Mucosa of descending colon (tissue), 3 donors: ENCODE results near the gene KRT74. TPM values are rescaled to one million over a fixed set of nuclear protein-coding genes. Genes with fewer than 3 reads are reported as not detected.

Experiments
- ATAC-seq: fragments of 200-7000 bp; cut with Tn5 transposase; one replicate; pipeline ENCODE4 v1.9.1; 2020; ENCODE audit warnings: mild to moderate bottlenecking, moderate library complexity
- DNase-seq, 3 donors: peaks; one replicate each; pipeline ENCODE4 v3.0.0-alpha.2; 2020
- H3K36me3 ChIP-seq: fragments of 200-600 bp; one replicate; pipeline ENCODE4 v1.8.0; 2021; ENCODE audit warnings: low read depth, mild to moderate bottlenecking
- H3K4me1 ChIP-seq: fragments of 200-600 bp; one replicate; pipeline ENCODE4 v1.8.0; 2021; ENCODE audit warnings: low read depth, mild to moderate bottlenecking
- H3K4me3 ChIP-seq: fragments of 200-600 bp; one replicate; pipeline ENCODE4 v1.8.0; 2021; ENCODE audit warnings: mild to moderate bottlenecking
- H3K9me3 ChIP-seq: fragments of 200-600 bp; one replicate; pipeline ENCODE4 v1.8.0; 2021; ENCODE audit warnings: mild to moderate bottlenecking
- CTCF ChIP-seq: fragments of 200-600 bp; IDR thresholded peaks from one replicate; pipeline ENCODE4 v1.8.0; 2022; ENCODE audit warnings: antibody characterized with exemption, mild to moderate bottlenecking
- intact Hi-C, 2 donors: fragments of 100-400 bp; cut with DNase I in 1 of 2; cut with micrococcal nuclease in 1 of 2; formaldehyde crosslinking; loops; one replicate each; pipeline versions ENCODE4 v1.11.0 to v1.11.1; 2022; cut with DNase I, micrococcal nuclease
- long read RNA-seq, 2 donors: library from polyadenylated mRNA; unstranded; transcript quantifications; one replicate each; pipeline ENCODE4 v2.0.0, GENCODE V29; 2019 to 2021
- total RNA-seq, 3 donors: library from RNA; stranded (reverse); fragmentation: NEBNext Ultra II Directional in 2 of 3; extraction: Animal tissue kit (Norgen Biotek cat#: 25700) in 2 of 3; gene quantifications; one replicate each; pipeline versions ENCODE4 v1.2.1 to v1.2.4, GENCODE V29; 2021 to 2023
- donor health status: DM: no; HTN: no; CAD: no; lungs with moderate emphysema.
- donor health status: DM: no; HTN: no; CAD: no.
- donor health status: DM: no; HTN: yes; CAD: no.

Gene KRT74
- not detected for total RNA-seq
- long read RNA-seq, donor 1, result 0 reads
- long read RNA-seq, donor 2, result 0 reads

- Histone ChIP-seq H3K36me3 (no peaks in the 10 kb centered on the region), H3K9me3 (no peaks in the 10 kb centered on the region), H3K4me3 (no peak within 1 kb of the TSS), H3K4me1 (no peaks in the 10 kb centered on the region)
- ATAC-seq, result no peak
- intact Hi-C loops, result no loop called here
- no peak for DNase-seq
- no peak for TF ChIP-seq CTCF
These were observed at the start of gene KRT74 for GRCh38 chr12:52573743-52574142. Gene KRT74 (minus strand): TSS chr12:52573843. CDS start chr12:52573777, 66 bp downstream.

- no peak for TF ChIP-seq CTCF
- ATAC-seq (no peak), DNase-seq (no peak)
- H3K36me3 ChIP-seq, result no peaks in the 10 kb centered on the region
- no peaks in the 10 kb centered on the region for H3K4me1 ChIP-seq
- intact Hi-C loops, result no loop called here
- H3K4me3 ChIP-seq, result no peak overlapping the region
- H3K9me3 ChIP-seq, result no peaks in the 10 kb centered on the region
These were observed 48.7 kb upstream of the KRT74 start for GRCh38 chr12:52622349-52622748.

GRCh38 chr12:52618866-52619265 lies 45.2 kb upstream of the KRT74 start:
- H3K9me3 ChIP-seq, result no peaks in the 10 kb centered on the region
- DNase-seq, result no peak
- ATAC-seq, result no peak
- no peak for TF ChIP-seq CTCF
- H3K4me3 ChIP-seq, result no peak overlapping the region
- no peaks in the 10 kb centered on the region for H3K4me1 ChIP-seq
- H3K36me3 ChIP-seq, result no peaks in the 10 kb centered on the region
- intact Hi-C loops, result no loop called here

- no peaks in the 10 kb centered on the region for H3K9me3 ChIP-seq
- no peak within 1 kb of the TSS for H3K4me3 ChIP-seq
- no peak for TF ChIP-seq CTCF
- DNase-seq (no peak), ATAC-seq (no peak)
- intact Hi-C loops, result no loop called here
- H3K4me1 ChIP-seq, result no peaks in the 10 kb centered on the region
- H3K36me3 ChIP-seq, result no peaks in the 10 kb centered on the region
These were observed 44.6 kb upstream of the KRT74 start, which contains the start of gene KRT73 for GRCh38 chr12:52618216-52618615. Gene KRT73 (minus strand): TSS chr12:52618559. CDS start chr12:52618524, 35 bp downstream.

- no peak for ATAC-seq
These were observed 43.8 kb upstream of the KRT74 start for GRCh38 chr12:52617403-52617785.

More at GRCh38 chr12:52617403-52617785, 43.8 kb upstream of the KRT74 start:
- H3K9me3 ChIP-seq, result no peaks in the 10 kb centered on the region
- DNase-seq, result no peak
- H3K36me3 ChIP-seq, result no peaks in the 10 kb centered on the region
- intact Hi-C loops, result no loop called here
- H3K4me1 ChIP-seq, result no peaks in the 10 kb centered on the region
- no peak overlapping the region for H3K4me3 ChIP-seq
- TF ChIP-seq CTCF, result no peak
